HepG2 (cell line): Measurements from ENCODE around the gene ARL3. TPM values are rescaled to one million over a fixed set of nuclear protein-coding genes. Genes with fewer than 3 reads are reported as not detected.

Source experiments
- ATF1 ChIP-seq: IDR thresholded peaks from 2 replicates; pipeline ENCODE4 v1.6.1; 2016; ENCODE audit warnings: mild to moderate bottlenecking, control low read depth
- BHLHE40 ChIP-seq: IDR thresholded peaks from 2 replicates; pipeline ENCODE4 v1.6.1; 2011; ENCODE audit warnings: low read length, improper control_type of control experiment
- CBFB ChIP-seq: sonication (generic); formaldehyde crosslinking; IDR thresholded peaks from 2 replicates; pipeline ENCODE4 v1.4.0; 2020; ENCODE audit warnings: missing genetic modification reagents
- FOXJ3 ChIP-seq: sonication (generic); formaldehyde crosslinking; IDR thresholded peaks from 2 replicates; pipeline ENCODE4 v1.4.0; 2020; ENCODE audit warnings: missing genetic modification reagents, mild to moderate bottlenecking, borderline replicate concordance
- FOXP1 ChIP-seq, 2 experiments: fragments of 450-650 bp in 1 of 2; IDR thresholded peaks; 2 replicates each; pipeline ENCODE4 v1.6.1; 2017 to 2018; ENCODE audit warnings: antibody characterized with exemption in 1 of 2
- JDP2 ChIP-seq: sonication (generic); formaldehyde crosslinking; IDR thresholded peaks from 2 replicates; pipeline ENCODE4 v1.8.1; 2022; ENCODE audit warnings: missing genetic modification reagents, borderline replicate concordance
- JUND ChIP-seq: sonication (generic); formaldehyde crosslinking; IDR thresholded peaks from 2 replicates; pipeline ENCODE4 v1.8.0; 2022; ENCODE audit warnings: mild to moderate bottlenecking, missing genetic modification reagents
- MATR3 ChIP-seq: sonication (generic); formaldehyde crosslinking; IDR thresholded peaks from 2 replicates; pipeline ENCODE4 v1.4.0; 2020; ENCODE audit warnings: missing genetic modification reagents
- NFIB ChIP-seq: sonication (generic); formaldehyde crosslinking; IDR thresholded peaks from 2 replicates; pipeline ENCODE4 v1.9.0; 2021; ENCODE audit warnings: missing genetic modification reagents, mild to moderate bottlenecking, borderline replicate concordance
- NFKBIZ ChIP-seq: IDR thresholded peaks from 2 replicates; pipeline ENCODE4 v1.6.1; 2018; ENCODE audit warnings: missing genetic modification reagents, missing compliant biosample characterization
- RBAK ChIP-seq: sonication (generic); formaldehyde crosslinking; IDR thresholded peaks from 2 replicates; pipeline ENCODE4 v1.5.1; 2020; ENCODE audit warnings: mild to moderate bottlenecking, missing genetic modification reagents
- SIN3B ChIP-seq: fragments of 150-350 bp; IDR thresholded peaks from 2 replicates; pipeline ENCODE4 v1.6.1; 2014; ENCODE audit warnings: low read length
- ZNF10 ChIP-seq: sonication (generic); formaldehyde crosslinking; IDR thresholded peaks from 2 replicates; pipeline ENCODE4 v1.4.0; 2020; ENCODE audit warnings: mild to moderate bottlenecking, low read depth, missing genetic modification reagents, borderline replicate concordance
- ZNF230 ChIP-seq: sonication (generic); formaldehyde crosslinking; IDR thresholded peaks from 2 replicates; pipeline ENCODE4 v1.4.0; 2020; ENCODE audit warnings: mild to moderate bottlenecking, missing genetic modification reagents
- ZNF333 ChIP-seq: sonication (generic); formaldehyde crosslinking; IDR thresholded peaks from 2 replicates; pipeline ENCODE4 v1.4.0; 2020; ENCODE audit warnings: mild to moderate bottlenecking, missing genetic modification reagents, borderline replicate concordance
- ZNF337 ChIP-seq: sonication (generic); formaldehyde crosslinking; IDR thresholded peaks from 2 replicates; pipeline ENCODE4 v1.5.1; 2020; ENCODE audit warnings: missing genetic modification reagents, low read depth, mild to moderate bottlenecking, borderline replicate concordance
- ZNF432 ChIP-seq: sonication (generic); formaldehyde crosslinking; IDR thresholded peaks from 2 replicates; pipeline ENCODE4 v1.5.0; 2020; ENCODE audit warnings: missing genetic modification reagents, mild to moderate bottlenecking, borderline replicate concordance
- ZNF670 ChIP-seq: sonication (generic); formaldehyde crosslinking; IDR thresholded peaks from 2 replicates; pipeline ENCODE4 v1.8.0; 2022; ENCODE audit warnings: mild to moderate bottlenecking, missing genetic modification reagents, borderline replicate concordance
- ZNF839 ChIP-seq: sonication (generic); formaldehyde crosslinking; IDR thresholded peaks from 2 replicates; pipeline ENCODE4 v1.4.0; 2020; ENCODE audit warnings: missing genetic modification reagents, mild to moderate bottlenecking, borderline replicate concordance
- ZSCAN31 ChIP-seq: sonication (generic); formaldehyde crosslinking; IDR thresholded peaks from 2 replicates; pipeline ENCODE4 v1.5.0; 2020; ENCODE audit warnings: low read depth, mild to moderate bottlenecking, missing genetic modification reagents
- ZZZ3 ChIP-seq: sonication (generic); formaldehyde crosslinking; IDR thresholded peaks from 2 replicates; pipeline ENCODE4 v1.4.0; 2020; ENCODE audit warnings: missing genetic modification reagents, mild to moderate bottlenecking, borderline replicate concordance
- polyA plus RNA-seq, 8 experiments: library from polyadenylated mRNA; depleted of rRNA in 3 of 8; stranded (reverse) in 7 of 8; unstranded in 1 of 8; fragments of >200 nt; fragmentation: Illumina TruSeq in 4 of 8; extraction: Trizol in 4 of 8; gene quantifications; 2 replicates each; pipeline versions ENCODE4 v1.2.1 to v1.2.3, GENCODE V29; 2011 to 2016; ENCODE audit warnings: low read depth in 4 of 8, missing spikeins in 1 of 8, mixed read lengths in 1 of 8; ENCODE audit not compliant: insufficient read depth in 1 of 8
- total RNA-seq, 5 experiments: library from RNA; depleted of rRNA; stranded (reverse); fragments of >200 nt; fragmentation: Illumina TruSeq; extraction: Trizol; gene quantifications; 2 replicates each; pipeline ENCODE4 v1.2.3, GENCODE V29; 2016; ENCODE audit warnings: low read depth in 1 of 5
- TF ChIP-seq, protein P1 (sequence below): sonication (generic); formaldehyde crosslinking; IDR thresholded peaks from 2 replicates; pipeline ENCODE4 v1.5.0; 2020; ENCODE audit warnings: mild to moderate bottlenecking, missing genetic modification reagents, borderline replicate concordance
- TF ChIP-seq, protein P2 (sequence below): sonication (generic); formaldehyde crosslinking; IDR thresholded peaks from 2 replicates; pipeline ENCODE4 v1.9.0; 2021; ENCODE audit warnings: missing genetic modification reagents, borderline replicate concordance
- TF ChIP-seq, protein P3 (sequence below): sonication (generic); formaldehyde crosslinking; IDR thresholded peaks from 2 replicates; pipeline ENCODE4 v1.5.0; 2020; ENCODE audit warnings: missing genetic modification reagents, mild to moderate bottlenecking, borderline replicate concordance

The ARL3 gene
- total and polyA plus RNA-seq, 2 of the 13 experiments (the other 11 are each of a cell fraction or from before 2014, with no cell fraction given), result 5.2 to 6.6 TPM

DNA sequence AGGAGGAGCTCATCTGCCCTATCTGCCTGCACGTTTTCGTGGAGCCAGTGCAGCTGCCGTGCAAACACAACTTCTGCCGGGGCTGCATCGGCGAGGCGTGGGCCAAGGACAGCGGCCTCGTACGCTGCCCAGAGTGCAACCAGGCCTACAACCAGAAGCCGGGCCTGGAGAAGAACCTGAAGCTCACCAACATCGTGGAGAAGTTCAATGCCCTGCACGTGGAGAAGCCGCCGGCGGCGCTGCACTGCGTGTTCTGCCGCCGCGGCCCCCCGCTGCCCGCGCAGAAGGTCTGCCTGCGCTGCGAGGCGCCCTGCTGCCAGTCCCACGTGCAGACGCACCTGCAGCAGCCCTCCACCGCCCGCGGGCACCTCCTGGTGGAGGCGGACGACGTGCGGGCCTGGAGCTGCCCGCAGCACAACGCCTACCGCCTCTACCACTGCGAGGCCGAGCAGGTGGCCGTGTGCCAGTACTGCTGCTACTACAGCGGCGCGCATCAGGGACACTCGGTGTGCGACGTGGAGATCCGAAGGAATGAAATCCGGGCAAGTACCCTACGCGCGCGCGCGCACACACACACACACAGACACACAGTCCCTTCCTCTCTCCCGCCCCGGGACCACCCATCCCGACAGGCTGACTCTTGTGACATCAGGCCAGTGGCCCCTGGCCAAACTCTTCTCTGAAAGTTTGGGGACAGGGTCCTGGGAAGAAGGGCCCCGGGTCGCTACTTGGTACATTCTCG lies 69.4 kb downstream of the ARL3 start (continued):
- TF ChIP-seq, protein P1, sequence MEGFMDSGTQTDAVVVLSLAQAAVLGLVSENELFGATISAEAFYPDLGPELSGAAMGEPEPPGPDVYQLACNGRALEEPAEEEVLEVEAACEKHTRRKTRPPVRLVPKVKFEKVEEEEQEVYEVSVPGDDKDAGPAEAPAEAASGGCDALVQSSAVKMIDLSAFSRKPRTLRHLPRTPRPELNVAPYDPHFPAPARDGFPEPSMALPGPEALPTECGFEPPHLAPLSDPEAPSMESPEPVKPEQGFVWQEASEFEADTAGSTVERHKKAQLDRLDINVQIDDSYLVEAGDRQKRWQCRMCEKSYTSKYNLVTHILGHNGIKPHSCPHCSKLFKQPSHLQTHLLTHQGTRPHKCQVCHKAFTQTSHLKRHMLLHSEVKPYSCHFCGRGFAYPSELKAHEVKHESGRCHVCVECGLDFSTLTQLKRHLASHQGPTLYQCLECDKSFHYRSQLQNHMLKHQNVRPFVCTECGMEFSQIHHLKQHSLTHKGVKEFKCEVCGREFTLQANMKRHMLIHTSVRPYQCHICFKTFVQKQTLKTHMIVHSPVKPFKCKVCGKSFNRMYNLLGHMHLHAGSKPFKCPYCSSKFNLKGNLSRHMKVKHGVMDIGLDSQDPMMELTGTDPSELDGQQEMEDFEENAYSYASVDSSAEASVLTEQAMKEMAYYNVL (CRISPR knock-in tag), result peak; percentile 87
- TF ChIP-seq SIN3B, result no peak
- no peak; the same call in 1 of the 2 replicates for TF ChIP-seq ZNF670
- peak; percentile 81 for TF ChIP-seq CBFB (CRISPR knock-in tag)
- 0 out of 2 replicates have a peak, but pooled peaks have one; percentile 93 for TF ChIP-seq ZNF230 (CRISPR knock-in tag)
- no peak for TF ChIP-seq NFIB (CRISPR knock-in tag)
- peak; percentile 87 for TF ChIP-seq ZNF839 (CRISPR knock-in tag)
- TF ChIP-seq ZNF432, result no peak
- peak; percentile 50; the same call in 1 of the 2 replicates for TF ChIP-seq ZNF337
- TF ChIP-seq ZZZ3 (CRISPR knock-in tag), result 0 out of 2 replicates have a peak, but pooled peaks have one; percentile 70
- TF ChIP-seq MATR3 (CRISPR knock-in tag), result no peak
- TF ChIP-seq, protein P2, sequence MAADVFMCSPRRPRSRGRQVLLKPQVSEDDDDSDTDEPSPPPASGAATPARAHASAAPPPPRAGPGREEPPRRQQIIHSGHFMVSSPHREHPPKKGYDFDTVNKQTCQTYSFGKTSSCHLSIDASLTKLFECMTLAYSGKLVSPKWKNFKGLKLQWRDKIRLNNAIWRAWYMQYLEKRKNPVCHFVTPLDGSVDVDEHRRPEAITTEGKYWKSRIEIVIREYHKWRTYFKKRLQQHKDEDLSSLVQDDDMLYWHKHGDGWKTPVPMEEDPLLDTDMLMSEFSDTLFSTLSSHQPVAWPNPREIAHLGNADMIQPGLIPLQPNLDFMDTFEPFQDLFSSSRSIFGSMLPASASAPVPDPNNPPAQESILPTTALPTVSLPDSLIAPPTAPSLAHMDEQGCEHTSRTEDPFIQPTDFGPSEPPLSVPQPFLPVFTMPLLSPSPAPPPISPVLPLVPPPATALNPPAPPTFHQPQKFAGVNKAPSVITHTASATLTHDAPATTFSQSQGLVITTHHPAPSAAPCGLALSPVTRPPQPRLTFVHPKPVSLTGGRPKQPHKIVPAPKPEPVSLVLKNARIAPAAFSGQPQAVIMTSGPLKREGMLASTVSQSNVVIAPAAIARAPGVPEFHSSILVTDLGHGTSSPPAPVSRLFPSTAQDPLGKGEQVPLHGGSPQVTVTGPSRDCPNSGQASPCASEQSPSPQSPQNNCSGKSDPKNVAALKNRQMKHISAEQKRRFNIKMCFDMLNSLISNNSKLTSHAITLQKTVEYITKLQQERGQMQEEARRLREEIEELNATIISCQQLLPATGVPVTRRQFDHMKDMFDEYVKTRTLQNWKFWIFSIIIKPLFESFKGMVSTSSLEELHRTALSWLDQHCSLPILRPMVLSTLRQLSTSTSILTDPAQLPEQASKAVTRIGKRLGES, result no peak; the same call in 1 of the 2 replicates
- TF ChIP-seq FOXP1 (IDR thresholded peaks at IDR 0.05), result no peak
- TF ChIP-seq FOXP1 (CRISPR knock-in tag; IDR thresholded peaks at IDR 0.05), result no peak
- 0 out of 2 replicates have a peak, but pooled peaks have one; percentile 28 for TF ChIP-seq JUND
- TF ChIP-seq BHLHE40, result peak; percentile 77
- 0 out of 2 replicates have a peak, but pooled peaks have one; percentile 33 for TF ChIP-seq FOXJ3
- no peak for TF ChIP-seq ATF1 (CRISPR knock-in tag)
- TF ChIP-seq ZNF333 (CRISPR knock-in tag), result peak; percentile 45
- no peak for TF ChIP-seq RBAK (CRISPR knock-in tag)
- TF ChIP-seq JDP2 (CRISPR knock-in tag), result no peak
- TF ChIP-seq, protein P3, sequence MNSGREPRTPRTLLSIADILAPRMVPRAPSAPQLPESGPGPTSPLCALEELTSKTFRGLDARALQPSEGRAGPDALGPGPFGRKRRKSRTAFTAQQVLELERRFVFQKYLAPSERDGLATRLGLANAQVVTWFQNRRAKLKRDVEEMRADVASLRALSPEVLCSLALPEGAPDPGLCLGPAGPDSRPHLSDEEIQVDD (CRISPR knock-in tag), result peak; percentile 77; the same call in 1 of the 2 replicates
- TF ChIP-seq ZSCAN31 (CRISPR knock-in tag), result no peak; the same call in 1 of the 2 replicates
- TF ChIP-seq NFKBIZ (CRISPR knock-in tag), result peak; percentile 56
- no peak for TF ChIP-seq ZNF10 (CRISPR knock-in tag)
